HepG2 (cell line): Measurements from ENCODE around the gene NEU4. TPM values are rescaled to one million over a fixed set of nuclear protein-coding genes. Genes with fewer than 3 reads are reported as not detected.

Experiments used
- CENPX ChIP-seq: sonication (generic); formaldehyde crosslinking; IDR thresholded peaks from 2 replicates; pipeline ENCODE4 v1.9.0; 2021; ENCODE audit warnings: mild to moderate bottlenecking, missing genetic modification reagents, moderate library complexity
- CHCHD3 ChIP-seq: sonication (generic); formaldehyde crosslinking; IDR thresholded peaks from 2 replicates; pipeline ENCODE4 v1.8.0; 2022; ENCODE audit warnings: mild to moderate bottlenecking, missing genetic modification reagents, moderate library complexity
- HNRNPLL ChIP-seq: fragments of 200-400 bp; formaldehyde crosslinking; IDR thresholded peaks from 2 replicates; pipeline ENCODE4 v1.6.1; 2017; ENCODE audit warnings: mild to moderate bottlenecking, low read depth, low read length; ENCODE audit not compliant: poor library complexity, severe bottlenecking
- MATR3 ChIP-seq: sonication (generic); formaldehyde crosslinking; IDR thresholded peaks from 2 replicates; pipeline ENCODE4 v1.4.0; 2020; ENCODE audit warnings: missing genetic modification reagents
- MIER2 ChIP-seq: IDR thresholded peaks from 2 replicates; pipeline ENCODE4 v1.6.1; 2016; ENCODE audit warnings: missing biosample characterization, missing genetic modification reagents
- MZF1 ChIP-seq: sonication (generic); formaldehyde crosslinking; IDR thresholded peaks from 2 replicates; pipeline ENCODE4 v1.8.1; 2023; ENCODE audit warnings: mild to moderate bottlenecking, missing genetic modification reagents, borderline replicate concordance
- PHF20 ChIP-seq: sonication (generic); formaldehyde crosslinking; IDR thresholded peaks from 2 replicates; pipeline ENCODE4 v1.5.0; 2020; ENCODE audit warnings: mild to moderate bottlenecking, missing genetic modification reagents
- POLR2AphosphoS5 ChIP-seq: IDR thresholded peaks from 2 replicates; pipeline ENCODE4 v1.6.1; 2012; ENCODE audit warnings: low read depth, low read length
- RFXAP ChIP-seq: sonication (generic); formaldehyde crosslinking; IDR thresholded peaks from 2 replicates; pipeline ENCODE4 v1.4.0; 2020; ENCODE audit warnings: missing genetic modification reagents, borderline replicate concordance
- ZFP62 ChIP-seq: sonication (generic); formaldehyde crosslinking; IDR thresholded peaks from 2 replicates; pipeline ENCODE4 v1.4.0; 2020; ENCODE audit warnings: missing genetic modification reagents
- ZIK1 ChIP-seq: sonication (generic); formaldehyde crosslinking; IDR thresholded peaks from 2 replicates; pipeline ENCODE4 v1.5.0; 2020; ENCODE audit warnings: mild to moderate bottlenecking, low read depth, missing genetic modification reagents, borderline replicate concordance
- ZNF10 ChIP-seq: sonication (generic); formaldehyde crosslinking; IDR thresholded peaks from 2 replicates; pipeline ENCODE4 v1.4.0; 2020; ENCODE audit warnings: mild to moderate bottlenecking, low read depth, missing genetic modification reagents, borderline replicate concordance
- ZNF263 ChIP-seq: sonication (generic); formaldehyde crosslinking; IDR thresholded peaks from 2 replicates; pipeline ENCODE4 v1.4.0; 2020; ENCODE audit warnings: missing genetic modification reagents
- ZNF343 ChIP-seq: sonication (generic); formaldehyde crosslinking; IDR thresholded peaks from 2 replicates; pipeline ENCODE4 v1.4.0; 2020; ENCODE audit warnings: mild to moderate bottlenecking, missing genetic modification reagents
- ZNF563 ChIP-seq: sonication (generic); formaldehyde crosslinking; IDR thresholded peaks from 2 replicates; pipeline ENCODE4 v1.8.0; 2022; ENCODE audit warnings: mild to moderate bottlenecking, moderate library complexity, missing genetic modification reagents
- polyA plus RNA-seq, 8 experiments: library from polyadenylated mRNA; depleted of rRNA in 3 of 8; stranded (reverse) in 7 of 8; unstranded in 1 of 8; fragments of >200 nt; fragmentation: Illumina TruSeq in 4 of 8; extraction: Trizol in 4 of 8; gene quantifications; 2 replicates each; pipeline versions ENCODE4 v1.2.1 to v1.2.3, GENCODE V29; 2011 to 2016; ENCODE audit warnings: low read depth in 4 of 8, missing spikeins in 1 of 8, mixed read lengths in 1 of 8; ENCODE audit not compliant: insufficient read depth in 1 of 8
- total RNA-seq, 5 experiments: library from RNA; depleted of rRNA; stranded (reverse); fragments of >200 nt; fragmentation: Illumina TruSeq; extraction: Trizol; gene quantifications; 2 replicates each; pipeline ENCODE4 v1.2.3, GENCODE V29; 2016; ENCODE audit warnings: low read depth in 1 of 5
- TF ChIP-seq, protein P1 (sequence below): IDR thresholded peaks from 2 replicates; pipeline ENCODE4 v1.4.0; 2020; ENCODE audit warnings: mild to moderate bottlenecking, missing genetic modification reagents
- TF ChIP-seq, protein P2 (sequence below): sonication (generic); formaldehyde crosslinking; IDR thresholded peaks from 2 replicates; pipeline ENCODE4 v1.8.0; 2023; ENCODE audit warnings: mild to moderate bottlenecking, missing genetic modification reagents
- TF ChIP-seq, protein P3 (sequence below): sonication (generic); formaldehyde crosslinking; IDR thresholded peaks from 2 replicates; pipeline ENCODE4 v1.8.0; 2022; ENCODE audit warnings: mild to moderate bottlenecking, missing genetic modification reagents, moderate library complexity
- TF ChIP-seq, protein P4 (sequence below), 2 experiments: fragments of 450-650 bp in 1 of 2; sonication (generic) in 1 of 2; formaldehyde crosslinking; IDR thresholded peaks; 2 replicates each; pipeline versions ENCODE4 v1.5.0 to v1.8.0; 2020 to 2022; ENCODE audit warnings: mild to moderate bottlenecking in 1 of 2, missing genetic modification reagents in 1 of 2
- TF ChIP-seq, protein P5 (sequence below): sonication (generic); formaldehyde crosslinking; IDR thresholded peaks from 2 replicates; pipeline ENCODE4 v1.9.0; 2021; ENCODE audit warnings: missing genetic modification reagents, mild to moderate bottlenecking, borderline replicate concordance

The NEU4 gene
- total and polyA plus RNA-seq, 2 of the 13 experiments (the other 11 are each of a cell fraction or from before 2014, with no cell fraction given), result 53.5 to 107 TPM

DNA sequence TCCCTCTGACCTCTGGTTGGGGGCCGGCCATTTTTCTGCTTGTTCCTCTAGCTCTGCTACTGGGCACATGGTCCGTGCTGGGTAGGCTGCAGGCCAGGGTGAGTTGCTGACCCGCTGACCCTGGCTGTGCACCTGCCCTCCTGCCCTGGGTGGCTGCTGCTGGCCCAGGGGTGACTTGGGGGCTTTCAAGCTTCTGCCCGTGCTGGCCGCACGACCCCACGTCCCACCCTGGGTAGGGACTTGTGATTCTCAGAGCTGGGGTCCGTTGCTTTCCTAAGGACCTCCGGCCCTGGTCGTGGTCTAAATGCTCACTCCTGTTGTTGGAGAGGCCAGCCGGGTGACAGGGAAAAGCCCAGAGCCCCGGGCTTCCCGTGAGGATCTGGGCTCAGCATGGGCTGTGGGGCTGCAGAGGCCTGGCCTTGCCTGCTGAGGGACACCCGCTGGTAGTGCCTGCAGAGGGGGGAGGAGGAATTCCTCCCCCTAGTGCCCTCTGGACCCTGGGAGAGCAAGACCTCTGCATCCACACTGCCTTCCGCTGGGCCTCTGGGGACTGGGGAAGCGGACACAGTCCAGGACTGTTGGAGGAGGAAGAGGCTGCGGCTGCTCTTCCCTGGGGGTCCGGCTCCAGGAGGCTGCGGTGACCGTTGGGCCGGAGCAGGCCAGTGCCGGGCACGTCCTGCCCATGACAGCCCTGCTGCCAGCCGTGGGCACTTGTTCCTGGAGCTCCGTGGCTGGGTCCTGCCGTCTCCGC is 38.6 kb upstream of the NEU4 start (continued):
- TF ChIP-seq, protein P1, sequence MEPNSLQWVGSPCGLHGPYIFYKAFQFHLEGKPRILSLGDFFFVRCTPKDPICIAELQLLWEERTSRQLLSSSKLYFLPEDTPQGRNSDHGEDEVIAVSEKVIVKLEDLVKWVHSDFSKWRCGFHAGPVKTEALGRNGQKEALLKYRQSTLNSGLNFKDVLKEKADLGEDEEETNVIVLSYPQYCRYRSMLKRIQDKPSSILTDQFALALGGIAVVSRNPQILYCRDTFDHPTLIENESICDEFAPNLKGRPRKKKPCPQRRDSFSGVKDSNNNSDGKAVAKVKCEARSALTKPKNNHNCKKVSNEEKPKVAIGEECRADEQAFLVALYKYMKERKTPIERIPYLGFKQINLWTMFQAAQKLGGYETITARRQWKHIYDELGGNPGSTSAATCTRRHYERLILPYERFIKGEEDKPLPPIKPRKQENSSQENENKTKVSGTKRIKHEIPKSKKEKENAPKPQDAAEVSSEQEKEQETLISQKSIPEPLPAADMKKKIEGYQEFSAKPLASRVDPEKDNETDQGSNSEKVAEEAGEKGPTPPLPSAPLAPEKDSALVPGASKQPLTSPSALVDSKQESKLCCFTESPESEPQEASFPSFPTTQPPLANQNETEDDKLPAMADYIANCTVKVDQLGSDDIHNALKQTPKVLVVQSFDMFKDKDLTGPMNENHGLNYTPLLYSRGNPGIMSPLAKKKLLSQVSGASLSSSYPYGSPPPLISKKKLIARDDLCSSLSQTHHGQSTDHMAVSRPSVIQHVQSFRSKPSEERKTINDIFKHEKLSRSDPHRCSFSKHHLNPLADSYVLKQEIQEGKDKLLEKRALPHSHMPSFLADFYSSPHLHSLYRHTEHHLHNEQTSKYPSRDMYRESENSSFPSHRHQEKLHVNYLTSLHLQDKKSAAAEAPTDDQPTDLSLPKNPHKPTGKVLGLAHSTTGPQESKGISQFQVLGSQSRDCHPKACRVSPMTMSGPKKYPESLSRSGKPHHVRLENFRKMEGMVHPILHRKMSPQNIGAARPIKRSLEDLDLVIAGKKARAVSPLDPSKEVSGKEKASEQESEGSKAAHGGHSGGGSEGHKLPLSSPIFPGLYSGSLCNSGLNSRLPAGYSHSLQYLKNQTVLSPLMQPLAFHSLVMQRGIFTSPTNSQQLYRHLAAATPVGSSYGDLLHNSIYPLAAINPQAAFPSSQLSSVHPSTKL (CRISPR knock-in tag), result peak; percentile 83
- TF ChIP-seq POLR2AphosphoS5, result peak; percentile 98
- TF ChIP-seq, protein P2, sequence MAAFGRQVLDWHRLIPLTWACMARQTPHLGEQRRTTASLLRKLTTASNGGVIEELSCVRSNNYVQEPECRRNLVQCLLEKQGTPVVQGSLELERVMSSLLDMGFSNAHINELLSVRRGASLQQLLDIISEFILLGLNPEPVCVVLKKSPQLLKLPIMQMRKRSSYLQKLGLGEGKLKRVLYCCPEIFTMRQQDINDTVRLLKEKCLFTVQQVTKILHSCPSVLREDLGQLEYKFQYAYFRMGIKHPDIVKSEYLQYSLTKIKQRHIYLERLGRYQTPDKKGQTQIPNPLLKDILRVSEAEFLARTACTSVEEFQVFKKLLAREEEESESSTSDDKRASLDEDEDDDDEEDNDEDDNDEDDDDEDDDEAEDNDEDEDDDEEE (CRISPR knock-in tag), result peak; percentile 97
- TF ChIP-seq RFXAP, result peak; percentile 87; the same call in 1 of the 2 replicates
- TF ChIP-seq MATR3, result 0 out of 2 replicates have a peak, but pooled peaks have one; percentile 65
- TF ChIP-seq, protein P3, sequence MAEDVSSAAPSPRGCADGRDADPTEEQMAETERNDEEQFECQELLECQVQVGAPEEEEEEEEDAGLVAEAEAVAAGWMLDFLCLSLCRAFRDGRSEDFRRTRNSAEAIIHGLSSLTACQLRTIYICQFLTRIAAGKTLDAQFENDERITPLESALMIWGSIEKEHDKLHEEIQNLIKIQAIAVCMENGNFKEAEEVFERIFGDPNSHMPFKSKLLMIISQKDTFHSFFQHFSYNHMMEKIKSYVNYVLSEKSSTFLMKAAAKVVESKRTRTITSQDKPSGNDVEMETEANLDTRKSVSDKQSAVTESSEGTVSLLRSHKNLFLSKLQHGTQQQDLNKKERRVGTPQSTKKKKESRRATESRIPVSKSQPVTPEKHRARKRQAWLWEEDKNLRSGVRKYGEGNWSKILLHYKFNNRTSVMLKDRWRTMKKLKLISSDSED (CRISPR knock-in tag), result no peak; the same call in 1 of the 2 replicates
- peak; percentile 91; the same call in 1 of the 2 replicates for TF ChIP-seq MZF1 (CRISPR knock-in tag)
- TF ChIP-seq PHF20 (CRISPR knock-in tag), result peak; percentile 66
- TF ChIP-seq, protein P4, sequence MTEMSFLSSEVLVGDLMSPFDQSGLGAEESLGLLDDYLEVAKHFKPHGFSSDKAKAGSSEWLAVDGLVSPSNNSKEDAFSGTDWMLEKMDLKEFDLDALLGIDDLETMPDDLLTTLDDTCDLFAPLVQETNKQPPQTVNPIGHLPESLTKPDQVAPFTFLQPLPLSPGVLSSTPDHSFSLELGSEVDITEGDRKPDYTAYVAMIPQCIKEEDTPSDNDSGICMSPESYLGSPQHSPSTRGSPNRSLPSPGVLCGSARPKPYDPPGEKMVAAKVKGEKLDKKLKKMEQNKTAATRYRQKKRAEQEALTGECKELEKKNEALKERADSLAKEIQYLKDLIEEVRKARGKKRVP (CRISPR knock-in tag; IDR thresholded peaks at IDR 0.05), result peak in 1 of 2 experiments; percentile 76; a peak in 2 of 4 replicates
- TF ChIP-seq MIER2 (CRISPR knock-in tag), result peak; percentile 64; the same call in 1 of the 2 replicates
- TF ChIP-seq ZIK1 (CRISPR knock-in tag), result 0 out of 2 replicates have a peak, but pooled peaks have one; percentile 13
- TF ChIP-seq ZNF563, result peak; percentile 92
- peak; percentile 90 for TF ChIP-seq ZNF263 (CRISPR knock-in tag)
- TF ChIP-seq HNRNPLL, result no peak
- TF ChIP-seq ZNF10 (CRISPR knock-in tag), result no peak; the same call in 1 of the 2 replicates
- TF ChIP-seq CENPX (CRISPR knock-in tag), result no peak
- TF ChIP-seq ZNF343 (CRISPR knock-in tag), result peak; percentile 76; the same call in 1 of the 2 replicates
- no peak for TF ChIP-seq CHCHD3
- TF ChIP-seq ZFP62 (CRISPR knock-in tag), result no peak
- TF ChIP-seq, protein P5, sequence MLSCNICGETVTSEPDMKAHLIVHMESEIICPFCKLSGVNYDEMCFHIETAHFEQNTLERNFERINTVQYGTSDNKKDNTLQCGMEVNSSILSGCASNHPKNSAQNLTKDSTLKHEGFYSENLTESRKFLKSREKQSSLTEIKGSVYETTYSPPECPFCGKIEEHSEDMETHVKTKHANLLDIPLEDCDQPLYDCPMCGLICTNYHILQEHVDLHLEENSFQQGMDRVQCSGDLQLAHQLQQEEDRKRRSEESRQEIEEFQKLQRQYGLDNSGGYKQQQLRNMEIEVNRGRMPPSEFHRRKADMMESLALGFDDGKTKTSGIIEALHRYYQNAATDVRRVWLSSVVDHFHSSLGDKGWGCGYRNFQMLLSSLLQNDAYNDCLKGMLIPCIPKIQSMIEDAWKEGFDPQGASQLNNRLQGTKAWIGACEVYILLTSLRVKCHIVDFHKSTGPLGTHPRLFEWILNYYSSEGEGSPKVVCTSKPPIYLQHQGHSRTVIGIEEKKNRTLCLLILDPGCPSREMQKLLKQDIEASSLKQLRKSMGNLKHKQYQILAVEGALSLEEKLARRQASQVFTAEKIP (CRISPR knock-in tag), result no peak
